HepG2 (cell line): ENCODE results near the gene MYO5B. TPM values are rescaled to one million over a fixed set of nuclear protein-coding genes. Genes with fewer than 3 reads are reported as not detected.

ENCODE experiments used
- ATAC-seq: fragments of 200-7000 bp; cut with Tn5 transposase; 3 replicates; pipeline ENCODE4 v1.9.1; 2020; ENCODE audit warnings: mild to moderate bottlenecking, moderate library complexity
- BruUV-seq: library from RNA; stranded (reverse); fragments of 400-500 nt; replicated peaks from 2 replicates; lab custom pipeline; 2021; lab: Mats Ljungman, UMichigan
- CTCF ChIA-PET: fragments of 300-600 bp; formaldehyde crosslinking; extraction: SDS; loops from one replicate; lab custom pipeline; 2021; ENCODE audit warnings: low total read pairs, inconsistent platforms, low intra/inter-chr PET ratio; lab: Yijun Ruan, JAX
- POLR2A ChIA-PET: fragments of 350-600 bp; sonication (Branson Sonifier 250); formaldehyde crosslinking; loops from one replicate; lab custom pipeline; 2020; ENCODE audit warnings: antibody characterized with exemption, inconsistent platforms; lab: Yijun Ruan, JAX
- DNase-seq: peaks from one replicate; pipeline ENCODE4 v3.0.0-alpha.2; 2015; ENCODE audit warnings: low spot score
- FAIRE-seq: peaks from 3 replicates; lab custom pipeline; 2011; peaks lifted over from hg19 to GRCh38; lab: Jason Lieb, UNC
- H2AFZ ChIP-seq: one replicate; pipeline ENCODE4 v1.6.1; 2011; ENCODE audit warnings: low read length, inconsistent platforms
- H3K27ac ChIP-seq: fragments of 300-600 bp; 3 replicates; pipeline ENCODE4 v1.8.0; 2011; ENCODE audit warnings: mixed run types, mild to moderate bottlenecking, mixed read lengths, low read length, inconsistent platforms; ENCODE audit not compliant: insufficient read depth; ENCODE audit errors: extremely low read length
- H3K27me3 ChIP-seq, 2 experiments: fragments of 200-600 bp in 1 of 2; 2 replicates in 1 of 2; 3 replicates in 1 of 2; pipeline versions ENCODE4 v1.6.0 to v1.8.0; 2011; ENCODE audit warnings: low read length in 2 of 2, mild to moderate bottlenecking in 2 of 2, moderate library complexity in 2 of 2, inconsistent platforms in 1 of 2; ENCODE audit not compliant: insufficient read depth in 2 of 2, control insufficient read depth in 1 of 2
- H3K36me3 ChIP-seq, 2 experiments: fragments of 200-600 bp in 1 of 2; replicated peaks in 1 of 2; 2 replicates in 1 of 2; 3 replicates in 1 of 2; pipeline versions ENCODE4 v1.5.1 to v1.8.0; 2011; ENCODE audit warnings: low read length in 2 of 2, inconsistent platforms in 1 of 2; ENCODE audit not compliant: insufficient read depth in 2 of 2, control insufficient read depth in 1 of 2
- H3K4me1 ChIP-seq: 2 replicates; pipeline ENCODE4 v1.5.1; 2012; ENCODE audit warnings: low read length, inconsistent platforms; ENCODE audit not compliant: insufficient read depth
- H3K4me2 ChIP-seq: 2 replicates; pipeline ENCODE4 v1.6.0; 2011; ENCODE audit warnings: low read depth, low read length, inconsistent platforms
- H3K4me3 ChIP-seq, 3 experiments: fragments of 200-600 bp in 1 of 3; sonication (generic), shearing (Covaris generic) in 1 of 3; replicated peaks in 1 of 3; 2 replicates each; pipeline ENCODE4 v1.5.1; 2011 to 2016; ENCODE audit warnings: low read length in 3 of 3, inconsistent platforms in 2 of 3, low read depth in 2 of 3, mild to moderate bottlenecking in 2 of 3, control low read depth in 1 of 3, mixed read lengths in 1 of 3; ENCODE audit not compliant: insufficient read depth in 1 of 3
- H3K79me2 ChIP-seq: one replicate; pipeline ENCODE4 v1.6.1; 2011; ENCODE audit warnings: low read length, inconsistent platforms; ENCODE audit not compliant: insufficient read depth
- H3K9ac ChIP-seq: 2 replicates; pipeline ENCODE4 v1.6.0; 2011; ENCODE audit warnings: mild to moderate bottlenecking, low read depth, low read length, inconsistent platforms; ENCODE audit not compliant: insufficient read depth
- H3K9me3 ChIP-seq: 2 replicates; pipeline ENCODE4 v1.5.1; 2012; ENCODE audit warnings: mild to moderate bottlenecking, low read length
- H4K20me1 ChIP-seq: 2 replicates; pipeline ENCODE4 v1.6.0; 2011; ENCODE audit warnings: inconsistent platforms, mild to moderate bottlenecking, low read length, moderate library complexity; ENCODE audit not compliant: insufficient read depth
- ATF3 ChIP-seq: sonication (generic); formaldehyde crosslinking; IDR thresholded peaks from 2 replicates; pipeline ENCODE4 v1.4.0; 2020; ENCODE audit warnings: missing genetic modification reagents
- ATRX ChIP-seq: sonication (generic); formaldehyde crosslinking; IDR thresholded peaks from 2 replicates; pipeline ENCODE4 v1.4.0; 2020; ENCODE audit warnings: missing genetic modification reagents, borderline replicate concordance
- NFAT5 ChIP-seq: sonication (generic); formaldehyde crosslinking; IDR thresholded peaks from 2 replicates; pipeline ENCODE4 v1.4.0; 2020; ENCODE audit warnings: missing genetic modification reagents
- NR2F2 ChIP-seq: IDR thresholded peaks from 2 replicates; pipeline ENCODE4 v1.6.1; 2012; ENCODE audit warnings: low read depth, inconsistent platforms, borderline replicate concordance
- SRSF4 ChIP-seq: fragments of 200-400 bp; formaldehyde crosslinking; IDR thresholded peaks from one replicate; pipeline ENCODE4 v1.6.1; 2018; ENCODE audit warnings: mild to moderate bottlenecking, low read depth, low read length, moderate library complexity; ENCODE audit not compliant: poor library complexity, severe bottlenecking
- ZNF609 ChIP-seq: sonication (generic); formaldehyde crosslinking; IDR thresholded peaks from 2 replicates; pipeline ENCODE4 v1.4.0; 2020; ENCODE audit warnings: mild to moderate bottlenecking, missing genetic modification reagents, borderline replicate concordance
- ZNF891 ChIP-seq: sonication (generic); formaldehyde crosslinking; IDR thresholded peaks from 2 replicates; pipeline ENCODE4 v1.5.0; 2020; ENCODE audit warnings: mild to moderate bottlenecking, missing genetic modification reagents
- WGBS: methylation state at CpG from one replicate; pipeline ENCODE4 v1.1.6; 2017; ENCODE audit warnings: low lambda C conversion rate; 5-methylcytosine and 5-hydroxymethylcytosine counted together
- in situ Hi-C: cut with HindIII; loops from 2 replicates; pipeline ENCODE4 v1.10.0; 2017; ENCODE audit warnings: low pct_unique_long_range_greater_than_20kb; ENCODE audit not compliant: extremely low pct_ligation_motif_present
- intact Hi-C: fragments of 100-400 bp; cut with micrococcal nuclease; formaldehyde crosslinking; loops from one replicate; pipeline ENCODE4 v1.10.0; 2022; ENCODE audit not compliant: unreplicated experiment
- polyA plus RNA-seq, 8 experiments: library from polyadenylated mRNA; depleted of rRNA in 3 of 8; stranded (reverse) in 7 of 8; unstranded in 1 of 8; fragments of >200 nt; fragmentation: Illumina TruSeq in 4 of 8; extraction: Trizol in 4 of 8; gene quantifications; 2 replicates each; pipeline versions ENCODE4 v1.2.1 to v1.2.3, GENCODE V29; 2011 to 2016; ENCODE audit warnings: low read depth in 4 of 8, missing spikeins in 1 of 8, mixed read lengths in 1 of 8; ENCODE audit not compliant: insufficient read depth in 1 of 8
- total RNA-seq, 5 experiments: library from RNA; depleted of rRNA; stranded (reverse); fragments of >200 nt; fragmentation: Illumina TruSeq; extraction: Trizol; gene quantifications; 2 replicates each; pipeline ENCODE4 v1.2.3, GENCODE V29; 2016; ENCODE audit warnings: low read depth in 1 of 5

Gene MYO5B
- total and polyA plus RNA-seq, 2 of the 13 experiments (the other 11 are each of a cell fraction or from before 2014, with no cell fraction given) = 13.1 to 24.0 TPM

GRCh38 chr18:49819071-49819662 is 375.8 kb downstream of the MYO5B start:
- no peaks in the 10 kb centered on the region for H3K27me3 ChIP-seq
- WGBS = 95% methylated on average over 5 of the region's 5 CpGs
- TF ChIP-seq NFAT5 (CRISPR knock-in tag) (no peak), ATF3 (CRISPR knock-in tag) (no peak), NR2F2 (no peak), SRSF4 (no peak), ATRX (no peak), ZNF609 (CRISPR knock-in tag) (no peak), ZNF891 (CRISPR knock-in tag) (no peak)
- TF ChIP-seq, all 625 proteins: peak for 0
- no peaks in the 10 kb centered on the region for H4K20me1 ChIP-seq
- in situ Hi-C loops (no loop called here), intact Hi-C loops (no loop called here)
- ChIA-PET CTCF (no interaction called here), POLR2A (interaction anchor here (0.9 kb wide), 1 partner anchor 13 kb away, joined by 3 read pairs; no protein-coding TSS in a partner anchor)
- H2AFZ ChIP-seq = no peak overlapping the region
- BruUV-seq = no TSS peak
- H3K27ac ChIP-seq = no peak overlapping the region
- DNase-seq = no peak
- no peak for FAIRE-seq
- H3K4me1 ChIP-seq = peaks cover 21% of the 10 kb centered on the region
- ATAC-seq = no peak
- no peak overlapping the region for H3K9ac ChIP-seq
- no peaks in the 10 kb centered on the region for H3K9me3 ChIP-seq
- no peaks in the 10 kb centered on the region for H3K36me3 ChIP-seq
- no peak overlapping the region for H3K4me3 ChIP-seq
- peaks cover 6% of the 10 kb centered on the region for H3K79me2 ChIP-seq
- no peak overlapping the region for H3K4me2 ChIP-seq
